ENCODE measurements around the gene PLGRKT.

DNA sequence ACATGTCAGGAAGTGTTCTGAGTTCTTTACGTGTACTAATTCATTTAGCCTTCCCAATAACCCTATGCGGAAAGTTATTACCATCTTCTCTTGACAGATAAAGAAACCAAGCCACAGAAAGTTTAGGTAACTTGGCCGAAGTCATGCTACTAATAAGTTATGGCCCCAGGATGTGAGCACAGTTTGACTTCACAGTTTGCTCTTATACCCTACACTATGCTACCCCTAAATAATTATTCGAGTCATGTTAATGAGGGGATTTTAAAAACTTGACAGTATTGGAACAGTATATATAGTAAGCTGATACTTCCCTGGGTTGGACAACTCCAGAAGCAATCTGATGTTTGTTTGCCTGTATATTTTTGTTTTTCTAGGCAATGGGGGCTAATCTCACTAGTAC lies 43.2 kb upstream of the PLGRKT start:
- TF ChIP-seq CTCF (conservative IDR thresholded peaks at IDR 0.05; ENCODE audit: low read length) (no peak), EZH2phosphoT487 (IDR thresholded peaks at IDR 0.05; ENCODE audit: borderline replicate concordance, low read depth, low read length) (no peak)
